K562 (cell line): Measurements from ENCODE around the gene METTL14. TPM values are rescaled to one million over a fixed set of nuclear protein-coding genes. Genes with fewer than 3 reads are reported as not detected.

Experiments used
- ATAC-seq: fragments of 200-7000 bp; cut with Tn5 transposase; 3 replicates; pipeline ENCODE4 v1.9.1; 2020; ENCODE audit warnings: moderate library complexity
- BruUV-seq: library from RNA; stranded (reverse); fragments of 400-500 nt; replicated peaks from 2 replicates; lab custom pipeline; 2021; lab: Mats Ljungman, UMichigan
- CTCF ChIA-PET: fragments of 300-600 bp; formaldehyde crosslinking; extraction: SDS; loops from one replicate; lab custom pipeline; 2021; ENCODE audit warnings: low intra/inter-chr PET ratio; lab: Yijun Ruan, JAX
- POLR2A ChIA-PET: fragments of 300-600, 350-650 bp; sonication (Branson Sonifier 250); formaldehyde crosslinking; extraction: SDS; loops from one replicate; lab custom pipeline; 2021; ENCODE audit warnings: antibody characterized with exemption, inconsistent platforms; lab: Yijun Ruan, JAX
- DNase-seq, 4 experiments: peaks; one replicate each; pipeline versions ENCODE4 v3.0.0 to v3.0.0-alpha.2; 2011 to 2018; ENCODE audit warnings: low spot score in 3 of 4, mixed read lengths in 3 of 4; ENCODE audit errors: extremely low read depth in 1 of 4
- FAIRE-seq: peaks from 2 replicates; lab custom pipeline; 2011; peaks lifted over from hg19 to GRCh38; lab: Jason Lieb, UNC
- H2AFZ ChIP-seq: 2 replicates; pipeline ENCODE4 v1.6.0; 2011; ENCODE audit warnings: low read depth, low read length, control low read depth, inconsistent platforms
- H3K27ac ChIP-seq: fragments of 200-600 bp; 3 replicates; pipeline ENCODE4 v1.8.0; 2011; ENCODE audit warnings: low read depth, mild to moderate bottlenecking, control low read depth, inconsistent platforms, low read length, moderate library complexity, mixed read lengths; ENCODE audit errors: extremely low read depth
- H3K27me3 ChIP-seq, 2 experiments: fragments of 300-600 bp in 1 of 2; 2 replicates in 1 of 2; 3 replicates in 1 of 2; pipeline versions ENCODE4 v1.6.0 to v1.8.0; 2011; ENCODE audit warnings: inconsistent platforms in 2 of 2, low read length in 2 of 2, mild to moderate bottlenecking in 1 of 2, mixed read lengths in 1 of 2, moderate library complexity in 1 of 2; ENCODE audit not compliant: control insufficient read depth in 2 of 2, insufficient read depth in 2 of 2
- H3K36me3 ChIP-seq: fragments of 300-600 bp; 3 replicates; pipeline ENCODE4 v1.8.0; 2011; ENCODE audit warnings: mild to moderate bottlenecking, low read length, inconsistent platforms; ENCODE audit not compliant: control insufficient read depth, insufficient read depth
- H3K4me1 ChIP-seq, 2 experiments: fragments of 200-600 bp in 1 of 2; replicated peaks in 1 of 2; 2 replicates in 1 of 2; 3 replicates in 1 of 2; pipeline versions ENCODE4 v1.5.1 to v1.8.0; 2011; ENCODE audit warnings: inconsistent platforms in 2 of 2, low read length in 2 of 2, mild to moderate bottlenecking in 1 of 2, mixed read lengths in 1 of 2, moderate library complexity in 1 of 2; ENCODE audit not compliant: control insufficient read depth in 2 of 2, insufficient read depth in 2 of 2
- H3K4me2 ChIP-seq: 2 replicates; pipeline ENCODE4 v1.6.1; 2011; ENCODE audit warnings: low read length, control low read depth, inconsistent platforms, mixed read lengths; ENCODE audit not compliant: insufficient read depth
- H3K4me3 ChIP-seq: fragments of 200-600 bp; sonication (generic), shearing (Covaris generic); 2 replicates; pipeline ENCODE4 v1.5.1; 2016; ENCODE audit warnings: control low read depth, inconsistent platforms
- H3K79me2 ChIP-seq: fragments of 200-600 bp; 3 replicates; pipeline ENCODE4 v1.8.0; 2011; ENCODE audit warnings: low read length, inconsistent platforms; ENCODE audit not compliant: control insufficient read depth, insufficient read depth
- H3K9ac ChIP-seq, 2 experiments: 2 replicates each; pipeline versions ENCODE4 v1.6.0 to v1.6.1; 2011; ENCODE audit warnings: low read depth in 2 of 2, low read length in 2 of 2, control low read depth in 1 of 2, inconsistent platforms in 1 of 2, mild to moderate bottlenecking in 1 of 2, mixed read lengths in 1 of 2; ENCODE audit not compliant: insufficient read depth in 1 of 2
- H3K9me1 ChIP-seq: one replicate; pipeline ENCODE4 v1.6.0; 2011; ENCODE audit warnings: inconsistent platforms, mild to moderate bottlenecking, low read length, moderate library complexity; ENCODE audit not compliant: control insufficient read depth, insufficient read depth
- H3K9me3 ChIP-seq: replicated peaks from 2 replicates; pipeline ENCODE4 v1.5.1; 2011; ENCODE audit warnings: low read depth, low read length, inconsistent platforms; ENCODE audit not compliant: control insufficient read depth, insufficient read depth
- H4K20me1 ChIP-seq: replicated peaks from 2 replicates; pipeline ENCODE4 v1.6.1; 2011; ENCODE audit warnings: low read length, inconsistent platforms, mixed read lengths; ENCODE audit not compliant: control insufficient read depth, insufficient read depth
- AFF4 ChIP-seq: sonication (generic); formaldehyde crosslinking; IDR thresholded peaks from 2 replicates; pipeline ENCODE4 v1.8.0; 2023; ENCODE audit warnings: mild to moderate bottlenecking, missing genetic modification reagents
- SP2 ChIP-seq: IDR thresholded peaks from 2 replicates; pipeline ENCODE4 v1.6.1; 2011; ENCODE audit warnings: mild to moderate bottlenecking, low read depth, low read length, moderate library complexity; ENCODE audit not compliant: poor library complexity, severe bottlenecking; ENCODE audit errors: extremely low read depth
- ZFP36 ChIP-seq: fragments of 150-350 bp; IDR thresholded peaks from 2 replicates; pipeline ENCODE4 v1.6.1; 2018; ENCODE audit warnings: low read length, low read depth; ENCODE audit not compliant: partially characterized antibody
- WGBS: fragments of 100-300 bp; shearing (Covaris generic); methylation state at CpG from one replicate; pipeline ENCODE4 v1.1.6; 2016; ENCODE audit warnings: low coverage, mixed read lengths; ENCODE audit not compliant: insufficient coverage; ENCODE audit errors: missing lambda C conversion rate; 5-methylcytosine and 5-hydroxymethylcytosine counted together
- in situ Hi-C: fragments of 300-500 bp; cut with MboI; formaldehyde crosslinking; loops from 4 replicates; pipeline ENCODE4 v1.15.0; 2018; ENCODE audit warnings: inconsistent platforms, mixed read lengths
- intact Hi-C: fragments of 100-400 bp; cut with micrococcal nuclease; formaldehyde crosslinking; loops from 2 replicates; pipeline ENCODE4 v1.14.2; 2022
- polyA plus RNA-seq, 8 experiments: library from polyadenylated mRNA; depleted of rRNA in 4 of 8; stranded (reverse) in 5 of 8; unstranded in 3 of 8; fragments of >200 nt; fragmentation: Nextera tagmentation in 2 of 8; fragmentation: Illumina TruSeq in 1 of 8; extraction: Ambion mirVana in 2 of 8; extraction: Trizol in 1 of 8; gene quantifications; 2 replicates each; pipeline versions ENCODE4 v1.2.1 to v1.2.3, GENCODE V29; 2011 to 2014; ENCODE audit warnings: inconsistent platforms in 1 of 8, missing spikeins in 1 of 8
- total RNA-seq, 7 experiments: library from RNA; depleted of rRNA in 6 of 7; stranded (reverse); fragments of >200 nt in 6 of 7; fragmentation: Illumina TruSeq in 2 of 7; extraction: Trizol in 2 of 7; gene quantifications; 2 replicates each; pipeline versions ENCODE4 v1.2.1 to v1.2.3, GENCODE V29; 2011 to 2021; ENCODE audit warnings: low replicate concordance in 1 of 7

The METTL14 gene
- total and polyA plus RNA-seq, 9 of the 15 experiments (the other 6 are each of a cell fraction or from before 2014, with no cell fraction given): 16.7 to 42.4 (median 27.7) TPM

GRCh38 chr4:118723369-118723768 lies 38.2 kb downstream of the METTL14 start:
- BruUV-seq: no TSS peak
- POLR2A ChIA-PET: no interaction called here
- intact Hi-C loops (no loop called here), in situ Hi-C loops (no loop called here)
- WGBS: 98% methylated on average over 3 of the region's 3 CpGs
- H3K9me3 ChIP-seq: no peaks in the 10 kb centered on the region
- no peaks in the 10 kb centered on the region for H3K79me2 ChIP-seq
- H4K20me1 ChIP-seq: no peaks in the 10 kb centered on the region
- peaks cover 18% of the 10 kb centered on the region; the same call in 2 of the 3 replicates for H3K36me3 ChIP-seq
- CTCF ChIA-PET: no interaction called here
- H3K4me3 ChIP-seq: no peak overlapping the region
- H3K4me1 ChIP-seq: no peaks in the 10 kb centered on the region
- no peak for ATAC-seq
- H3K4me2 ChIP-seq: no peak overlapping the region
- no peak for DNase-seq
- H3K9me1 ChIP-seq: no peaks in the 10 kb centered on the region
- H3K27ac ChIP-seq: no peak overlapping the region
- no peak overlapping the region for H2AFZ ChIP-seq
- TF ChIP-seq ZFP36: no peak
- TF ChIP-seq AFF4: no peak
- no peak for TF ChIP-seq SP2
- FAIRE-seq: no peak
- H3K9ac ChIP-seq: no peak overlapping the region
- H3K27me3 ChIP-seq: no peaks in the 10 kb centered on the region
